SW 1271 (cell line): ENCODE measurements around the gene TRIOBP.
A peak's percentile ranks its signal among the peaks of the same experiment; 100 is the strongest.

Experiments
- DNase-seq, 2 experiments: peaks; one replicate each; lab custom pipeline; 2025; lab: John Stamatoyannopoulos, UW

TRIOBP gene

DNA sequence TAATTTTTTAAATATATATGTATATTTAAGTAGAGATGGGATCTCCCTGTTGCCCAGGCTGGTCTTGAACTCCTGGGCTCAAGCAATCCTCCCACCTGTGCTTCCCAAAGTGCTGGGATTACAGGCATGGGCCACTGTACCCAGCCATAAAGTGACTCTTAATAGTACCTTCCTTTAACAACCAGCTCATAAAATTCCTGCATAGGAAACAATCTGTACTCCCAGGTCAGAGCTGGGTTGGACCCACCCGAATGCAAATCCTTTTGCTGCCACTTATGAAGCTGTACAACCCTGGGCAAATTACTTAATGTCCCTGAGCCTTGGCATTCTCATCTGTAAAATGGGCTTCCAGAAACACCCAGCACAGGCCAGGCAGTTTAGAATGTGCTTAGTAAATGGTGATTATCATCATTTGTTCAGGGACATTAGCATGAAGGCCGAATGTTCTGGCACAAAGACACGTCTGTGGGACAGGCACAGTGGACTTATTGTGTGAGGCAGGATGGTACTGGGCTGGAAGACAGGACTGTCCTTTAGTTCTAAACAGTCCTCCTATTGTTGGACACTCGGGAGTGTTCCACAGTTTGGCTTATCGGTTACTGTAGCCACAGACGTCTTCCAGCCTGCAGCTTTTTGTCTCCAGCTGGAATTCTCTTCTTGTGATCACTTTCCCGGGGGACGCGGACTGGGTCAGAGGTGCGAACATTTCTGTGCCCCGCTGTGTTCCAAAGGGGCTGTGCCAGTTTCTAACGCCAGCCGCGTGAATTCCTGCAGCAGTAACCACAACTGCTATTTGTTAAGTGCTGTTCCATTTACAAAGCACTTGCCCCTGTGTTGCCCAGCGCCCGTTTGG is 32.4 kb upstream of the TRIOBP start:
- DNase-seq: no peak

DNA sequence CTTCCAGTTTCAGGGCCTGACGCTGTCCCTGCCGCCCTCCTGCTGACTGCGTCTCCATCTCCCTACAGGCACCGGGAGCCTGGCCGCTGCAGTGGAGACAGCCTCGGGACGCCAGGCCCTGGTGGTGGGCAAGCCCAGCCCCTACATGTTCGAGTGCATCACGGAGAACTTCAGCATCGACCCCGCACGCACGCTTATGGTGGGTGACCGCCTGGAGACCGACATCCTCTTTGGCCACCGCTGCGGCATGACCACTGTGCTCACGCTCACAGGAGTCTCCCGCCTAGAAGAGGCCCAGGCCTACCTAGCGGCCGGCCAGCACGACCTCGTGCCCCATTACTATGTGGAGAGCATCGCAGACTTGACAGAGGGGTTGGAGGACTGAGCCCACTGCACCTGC is 31.4 kb upstream of the TRIOBP start:
- no peak for DNase-seq

DNA sequence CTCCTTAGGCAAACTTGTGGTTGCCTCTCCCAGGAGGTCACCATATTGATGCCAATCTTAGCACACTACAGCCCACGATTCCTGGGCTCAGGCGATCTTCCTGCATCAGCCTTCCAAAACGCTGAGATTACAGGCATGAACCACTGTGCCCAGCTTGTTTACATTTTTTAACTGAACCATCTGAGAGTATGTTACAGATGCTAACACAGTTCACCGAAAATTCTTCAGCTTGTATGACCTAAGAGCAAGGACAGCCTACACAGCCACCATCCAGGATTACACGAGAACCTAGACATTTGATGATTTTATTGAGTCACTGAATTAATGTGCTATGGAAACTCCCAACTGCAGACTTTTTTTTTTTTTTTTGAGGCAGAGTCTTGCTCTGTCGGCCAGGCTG is 27.3 kb upstream of the TRIOBP start:
- DNase-seq: no peak

DNA sequence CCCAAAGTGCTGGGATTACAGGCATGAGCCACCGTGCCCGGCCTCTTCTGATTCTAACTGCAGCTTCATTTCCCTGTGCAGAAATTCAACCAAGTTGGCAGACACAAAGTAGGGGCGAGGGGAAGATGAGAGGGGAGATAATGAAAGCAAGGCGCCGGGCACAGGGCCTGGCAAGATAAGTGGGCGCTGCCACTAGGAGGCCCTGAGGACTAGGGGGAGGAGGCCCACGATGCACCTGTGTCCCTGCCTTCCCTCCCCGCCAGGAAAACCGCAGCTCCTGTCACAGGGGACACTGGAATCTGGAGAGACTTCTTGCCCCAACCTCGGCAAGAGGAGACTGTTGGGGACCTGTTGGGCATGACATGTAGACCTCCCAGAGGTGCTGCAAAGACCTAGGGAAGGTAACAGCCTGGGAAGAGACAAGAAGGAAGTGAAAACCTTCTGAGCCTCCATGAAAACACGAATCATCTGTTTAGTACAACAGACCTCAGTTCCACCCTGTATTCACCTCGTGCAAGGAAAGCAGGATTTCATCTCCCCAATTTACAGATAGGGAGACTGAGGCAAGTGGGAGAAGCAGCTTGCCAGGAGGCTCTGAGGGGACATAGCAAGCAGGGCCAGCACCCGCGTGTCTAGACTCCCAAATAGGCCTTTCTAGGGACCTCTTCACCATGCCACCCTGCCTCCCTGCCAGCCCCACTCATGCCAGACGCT is 24.5 kb upstream of the TRIOBP start:
- DNase-seq: no peak

DNA sequence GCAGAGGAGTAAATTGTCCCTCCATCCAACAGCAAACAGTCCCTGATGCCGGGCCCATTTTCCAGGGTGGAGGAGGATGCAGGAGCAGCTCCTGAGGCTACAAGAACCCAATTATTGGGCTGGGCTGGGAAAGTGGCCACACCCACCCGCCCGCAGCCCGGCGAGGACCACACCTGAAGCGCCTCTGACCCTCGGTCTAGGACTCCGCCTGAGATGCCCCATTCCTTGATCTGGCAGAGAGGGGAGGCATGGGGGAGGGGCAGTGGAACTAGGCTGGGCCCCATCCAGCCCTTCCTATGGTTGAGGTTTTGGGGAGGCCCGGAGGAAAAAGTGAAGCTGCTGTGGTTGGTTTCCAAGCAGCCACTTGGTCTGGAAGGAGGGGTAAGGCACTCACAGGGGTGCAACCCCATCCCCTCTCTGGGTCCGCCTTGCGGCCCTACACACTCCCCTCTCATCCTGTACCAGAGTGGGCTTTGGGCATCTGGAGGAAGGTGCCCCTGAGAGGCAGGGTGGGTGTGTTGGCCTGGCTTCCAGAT is 23.9 kb upstream of the TRIOBP start:
- no peak for DNase-seq

DNA sequence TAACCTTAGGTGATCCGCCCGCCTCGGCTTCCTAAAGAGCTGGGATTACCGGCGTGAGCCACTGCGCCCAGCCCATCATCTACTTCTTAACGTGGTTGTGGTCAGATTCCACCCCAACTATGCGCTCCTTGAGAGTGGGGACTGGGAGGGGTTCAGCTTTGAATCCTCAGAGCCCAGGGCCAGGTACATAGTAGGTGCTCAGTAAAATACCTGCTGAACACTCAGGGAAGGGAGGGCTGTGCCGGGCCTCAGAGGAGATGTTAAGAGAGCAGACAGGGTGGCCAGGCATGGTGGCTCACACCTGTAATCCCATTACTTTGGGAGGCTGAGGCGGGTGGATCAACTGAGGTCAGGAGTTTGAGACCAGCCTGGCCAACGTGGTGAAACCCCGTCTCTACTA is 22.6 kb upstream of the TRIOBP start:
- no peak for DNase-seq

DNA sequence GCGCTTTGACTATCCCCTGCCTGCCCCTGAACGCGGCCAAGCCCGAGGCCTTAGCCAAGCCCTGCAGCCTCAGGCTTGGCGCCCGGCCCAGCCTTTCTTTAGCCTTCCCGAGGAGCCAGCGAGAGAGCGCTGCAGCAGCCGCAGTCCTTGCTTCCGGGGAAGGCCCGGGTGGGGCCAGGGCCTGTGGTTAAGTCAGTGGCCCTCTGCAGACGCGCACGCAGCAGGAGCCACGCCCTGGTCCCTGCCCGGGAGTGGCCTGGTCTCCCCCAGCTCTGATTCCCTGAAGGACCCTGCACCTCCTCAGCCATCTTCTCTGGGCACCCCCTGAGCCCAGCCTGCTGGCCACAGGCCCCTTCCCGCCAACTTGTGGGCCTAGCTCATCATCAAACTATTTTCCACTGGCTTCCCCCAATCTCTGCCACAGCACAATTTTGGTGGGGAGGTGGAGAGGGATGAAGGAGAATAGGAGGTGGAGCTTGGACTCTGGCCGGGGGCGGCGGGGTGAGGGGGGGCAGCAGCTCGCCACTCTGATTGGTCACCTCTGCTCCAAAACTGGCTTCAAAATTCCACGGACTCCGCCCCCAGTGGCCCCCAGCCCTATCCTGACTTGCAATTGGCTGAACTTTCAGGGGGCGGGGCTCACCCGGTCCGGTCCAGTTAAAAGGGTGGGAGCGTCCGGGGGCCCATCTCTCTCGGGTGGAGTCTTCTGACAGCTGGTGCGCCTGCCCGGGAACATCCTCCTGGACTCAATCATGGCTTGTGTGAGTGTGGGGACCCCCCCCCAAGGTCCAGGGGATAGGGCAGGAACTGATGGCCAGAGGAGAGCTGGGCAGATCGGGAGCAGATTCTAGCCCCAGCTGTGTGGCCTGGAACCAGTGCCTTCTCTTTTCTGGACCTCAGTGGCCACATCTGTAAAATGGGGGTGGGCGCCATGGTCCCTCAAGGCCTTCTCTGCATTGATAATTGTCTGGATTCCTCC is 21.6 kb upstream of the TRIOBP start, which contains the start of gene LGALS1:
LGALS1 (plus strand) TSS at position 686 of the 979 bp plus-strand sequence; CDS start at position 753, 67 bp downstream.
- peak; percentile 86 to 94 for DNase-seq

DNA sequence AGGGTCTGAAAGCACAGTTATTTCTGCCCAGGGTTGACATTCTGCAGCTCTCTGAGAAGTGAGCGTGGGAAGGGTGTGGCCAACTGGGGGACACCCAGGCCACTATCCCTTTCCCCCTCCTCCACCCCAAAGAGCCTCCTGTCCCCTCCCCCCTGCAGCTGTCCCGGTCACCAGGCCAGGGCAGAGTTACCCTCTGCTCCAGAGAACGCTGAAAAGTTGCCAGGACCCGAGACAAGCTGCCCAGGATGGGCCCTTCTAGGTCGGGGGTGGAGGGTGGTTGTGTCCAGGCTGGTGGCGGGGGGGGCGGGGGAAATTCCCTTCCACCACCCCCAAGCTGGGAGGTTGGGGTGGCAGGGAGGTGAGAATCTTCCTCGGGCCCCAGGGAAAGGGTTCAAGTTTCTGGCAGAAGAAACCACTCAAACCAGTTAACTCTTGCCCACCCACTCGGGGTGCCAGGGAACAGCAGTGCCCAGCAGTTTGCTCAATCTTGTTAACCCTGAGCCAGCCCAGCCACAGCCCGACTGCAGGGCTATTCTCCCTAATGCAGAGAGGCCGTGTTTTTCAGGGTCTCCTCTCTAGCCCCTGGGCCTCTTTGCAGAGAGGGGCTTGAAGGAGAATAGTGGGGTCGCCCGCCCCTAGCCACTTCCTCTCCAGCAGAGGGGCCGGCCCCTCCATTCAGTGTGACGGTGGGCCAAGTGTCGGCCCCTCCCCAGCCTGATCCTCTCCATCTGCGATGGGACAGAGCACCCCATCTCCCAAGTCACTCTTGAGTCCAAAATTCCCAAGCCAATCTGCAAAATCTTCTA is 20.7 kb upstream of the TRIOBP start:
- no peak for DNase-seq

DNA sequence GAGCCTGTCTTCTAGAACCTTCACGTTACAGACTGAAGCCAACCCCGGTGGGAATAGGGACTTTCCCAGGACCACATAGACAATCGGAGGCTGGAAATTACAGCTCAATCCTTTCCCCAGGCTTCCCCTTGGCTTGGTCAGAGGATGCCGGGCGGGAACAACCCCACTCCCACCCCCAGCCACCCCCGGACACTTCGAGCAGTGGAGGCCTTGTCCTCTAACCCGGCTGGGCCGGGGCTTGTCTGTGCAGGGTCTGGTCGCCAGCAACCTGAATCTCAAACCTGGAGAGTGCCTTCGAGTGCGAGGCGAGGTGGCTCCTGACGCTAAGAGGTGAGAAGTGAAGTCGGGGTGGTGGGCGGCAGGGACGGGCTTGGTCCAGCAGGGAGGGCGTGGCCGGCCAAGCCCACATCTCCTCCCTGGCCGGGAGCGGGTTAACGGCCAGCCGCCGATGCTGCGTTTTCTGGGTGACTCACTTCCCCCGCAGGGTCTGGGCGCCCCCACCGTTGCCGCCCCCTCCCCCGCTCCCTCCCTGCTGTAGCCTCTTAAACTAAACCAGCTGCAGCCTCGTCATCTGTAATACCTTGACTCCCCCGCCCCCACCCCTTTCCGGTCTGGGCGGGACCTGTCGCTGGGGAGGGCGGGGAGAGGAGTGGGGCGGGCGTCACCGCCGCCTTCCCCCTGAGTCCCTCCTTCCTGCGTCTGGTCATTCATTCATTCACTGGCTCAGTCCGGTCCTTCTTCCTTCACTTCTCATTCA is 19.9 kb upstream of the TRIOBP start:
- DNase-seq: peak; percentile 69 to 81

DNA sequence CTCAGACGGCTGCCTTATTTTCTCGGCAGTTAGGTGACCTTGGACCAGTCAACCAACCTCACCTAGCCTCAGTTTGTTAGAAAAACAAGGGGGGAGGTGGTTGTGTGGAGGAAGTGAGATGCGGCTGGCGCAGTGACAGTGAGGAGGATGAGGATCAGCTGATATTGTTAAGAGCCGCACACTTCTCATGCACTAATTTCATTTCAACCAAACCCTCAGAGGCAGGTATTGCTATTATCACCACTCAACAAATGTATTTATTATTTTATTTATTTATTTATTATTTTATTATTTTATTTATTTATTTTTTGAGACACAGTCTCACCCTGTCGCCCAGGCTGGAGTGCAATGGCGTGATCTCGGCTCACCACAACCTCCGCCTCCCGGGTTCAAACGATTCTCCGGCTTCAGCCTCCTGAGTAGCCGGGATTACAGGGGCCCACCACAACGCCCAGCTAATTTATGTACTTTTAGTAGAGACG is 19.3 kb upstream of the TRIOBP start:
- no peak for DNase-seq

DNA sequence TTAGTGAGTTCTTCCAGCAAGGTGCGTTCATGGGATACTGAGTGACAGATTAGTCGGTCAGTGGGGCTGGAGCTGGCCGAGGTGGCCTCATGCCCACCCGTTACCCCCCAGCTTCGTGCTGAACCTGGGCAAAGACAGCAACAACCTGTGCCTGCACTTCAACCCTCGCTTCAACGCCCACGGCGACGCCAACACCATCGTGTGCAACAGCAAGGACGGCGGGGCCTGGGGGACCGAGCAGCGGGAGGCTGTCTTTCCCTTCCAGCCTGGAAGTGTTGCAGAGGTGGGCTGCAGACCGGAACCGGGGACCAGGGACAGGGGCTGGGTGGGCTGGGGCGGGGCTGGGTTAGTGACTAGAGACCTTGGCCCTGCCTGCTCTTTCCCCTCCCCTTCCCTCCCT is 18.5 kb upstream of the TRIOBP start:
- DNase-seq: no peak

DNA sequence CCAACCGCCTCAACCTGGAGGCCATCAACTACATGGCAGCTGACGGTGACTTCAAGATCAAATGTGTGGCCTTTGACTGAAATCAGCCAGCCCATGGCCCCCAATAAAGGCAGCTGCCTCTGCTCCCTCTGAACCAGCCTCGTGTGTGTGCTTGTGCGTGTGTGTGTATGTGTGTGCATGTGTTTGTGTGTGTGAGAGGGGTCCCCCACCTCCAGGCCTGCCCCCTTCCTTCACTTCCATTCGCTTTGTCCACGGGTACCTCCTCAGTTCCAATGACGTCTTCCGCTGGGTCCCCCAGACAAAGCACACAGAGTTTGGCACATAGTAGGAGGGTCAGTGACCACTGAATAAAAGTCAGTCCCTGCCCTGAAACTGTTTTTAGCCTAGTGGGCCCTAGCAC is 17.2 kb upstream of the TRIOBP start:
- no peak for DNase-seq

DNA sequence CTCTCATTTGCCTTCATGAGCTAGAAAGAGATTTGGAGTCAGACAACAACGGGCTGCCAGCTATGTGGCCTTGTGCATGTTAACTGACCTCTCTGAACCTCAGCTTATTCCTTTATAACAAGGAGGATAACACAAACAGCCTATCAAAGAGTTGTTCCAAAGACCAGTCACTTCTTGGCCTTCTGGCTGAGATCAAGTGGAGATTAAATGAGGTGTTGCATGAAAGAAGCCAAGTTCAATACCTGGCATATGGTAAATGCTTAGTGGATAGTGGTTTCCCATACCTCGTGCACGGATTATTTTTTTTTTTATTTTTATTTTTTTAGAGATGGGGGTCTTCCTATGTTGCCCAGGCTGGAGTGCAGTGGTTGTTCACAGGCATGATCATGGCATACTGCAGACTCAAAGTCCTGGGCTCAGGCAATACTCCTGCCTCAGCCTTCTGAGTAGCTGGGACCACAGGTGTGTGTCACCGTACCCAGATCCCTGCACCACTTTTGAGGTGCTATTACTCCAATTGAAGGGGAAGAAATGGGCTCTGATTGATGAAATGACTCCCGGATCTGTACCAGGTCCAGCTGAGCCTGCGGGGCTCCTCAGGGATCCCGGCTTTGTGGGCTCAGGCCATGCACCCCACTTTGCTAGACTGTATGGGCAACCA is 16.5 kb upstream of the TRIOBP start:
- peak in 1 of 2 experiments; percentile 3 for DNase-seq

DNA sequence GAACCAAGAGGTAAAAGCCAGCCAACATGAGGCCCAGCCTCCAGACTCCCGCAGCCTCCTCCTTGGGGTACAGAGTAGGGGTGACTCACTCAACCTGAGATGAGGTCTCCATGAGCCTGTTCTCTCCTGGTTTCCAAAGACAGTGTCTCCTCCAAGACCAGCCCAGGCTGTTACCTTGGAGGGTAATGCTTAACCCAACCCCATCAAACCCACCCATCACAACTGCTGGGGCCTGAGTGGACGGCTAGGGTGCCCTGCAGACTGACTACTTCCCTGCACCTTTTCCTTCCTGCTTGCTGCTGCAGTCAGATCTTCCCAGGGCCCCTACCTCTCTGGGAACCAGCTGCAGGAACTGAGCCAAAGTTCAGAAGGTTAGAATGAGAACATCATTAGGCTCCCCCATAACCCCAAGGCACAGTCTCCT is 15.8 kb upstream of the TRIOBP start:
- no peak for DNase-seq

DNA sequence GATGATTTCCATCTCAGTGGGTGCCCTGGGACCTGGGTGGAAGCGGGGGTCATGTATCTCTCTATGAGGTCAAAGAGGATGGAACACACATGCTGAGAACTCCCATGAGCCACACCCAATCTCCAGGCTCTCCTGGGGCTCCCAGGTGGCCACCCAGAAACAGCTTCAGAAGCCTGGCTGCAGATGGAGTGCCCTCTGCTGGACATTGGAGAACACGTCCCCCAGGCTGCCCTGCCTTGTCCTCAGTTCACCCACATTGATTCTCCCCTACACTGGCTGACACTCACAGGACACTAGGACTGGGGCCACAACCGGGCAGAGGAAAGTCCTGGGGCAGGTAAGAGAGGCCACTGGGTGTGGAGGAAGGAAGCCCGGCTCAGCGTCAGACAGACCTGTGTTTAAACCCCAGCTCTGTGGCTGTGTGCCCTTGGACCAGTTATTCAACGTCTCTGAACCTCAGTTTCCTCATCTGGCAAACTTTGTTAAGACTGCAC is 15.2 kb upstream of the TRIOBP start:
- DNase-seq: peak; percentile 30 to 42

DNA sequence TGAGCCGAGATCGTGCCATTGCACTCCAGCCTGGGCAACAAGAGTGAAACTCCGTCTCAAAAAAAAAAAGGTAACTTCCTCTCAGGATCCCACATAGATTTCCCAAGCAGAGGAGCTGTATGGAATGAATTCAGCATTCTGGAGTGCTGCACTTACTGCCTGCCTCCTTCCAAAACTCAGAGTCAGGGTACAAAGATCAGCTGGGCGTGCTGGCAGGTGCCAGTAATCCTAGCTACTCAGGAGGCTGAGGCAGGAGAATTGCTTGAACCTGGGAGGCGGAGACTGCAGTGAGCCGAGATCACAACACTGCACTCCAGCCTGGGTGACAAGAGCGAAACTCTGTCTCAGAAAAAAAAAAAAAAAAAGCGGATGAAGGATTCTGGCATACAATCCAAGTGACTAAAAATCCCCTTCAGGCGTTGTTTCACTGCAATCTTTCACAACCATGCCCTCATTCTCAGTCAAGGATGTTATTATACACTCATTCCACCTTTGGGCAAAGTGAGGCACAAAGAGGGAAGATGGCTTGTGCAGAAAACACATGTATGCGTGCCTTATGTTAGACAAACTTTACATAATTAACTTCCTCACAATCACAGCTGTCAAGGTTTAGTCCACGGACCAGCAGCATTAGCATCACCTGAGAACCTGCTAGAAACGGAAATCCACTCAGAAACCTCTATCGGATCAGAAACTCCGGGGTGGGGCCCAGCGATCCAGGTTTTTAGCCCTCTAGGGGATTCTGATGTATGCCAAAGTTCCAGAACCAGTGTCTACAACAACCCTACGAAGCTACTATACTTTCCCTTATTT is 11.8 kb upstream of the TRIOBP start:
- DNase-seq: no peak

DNA sequence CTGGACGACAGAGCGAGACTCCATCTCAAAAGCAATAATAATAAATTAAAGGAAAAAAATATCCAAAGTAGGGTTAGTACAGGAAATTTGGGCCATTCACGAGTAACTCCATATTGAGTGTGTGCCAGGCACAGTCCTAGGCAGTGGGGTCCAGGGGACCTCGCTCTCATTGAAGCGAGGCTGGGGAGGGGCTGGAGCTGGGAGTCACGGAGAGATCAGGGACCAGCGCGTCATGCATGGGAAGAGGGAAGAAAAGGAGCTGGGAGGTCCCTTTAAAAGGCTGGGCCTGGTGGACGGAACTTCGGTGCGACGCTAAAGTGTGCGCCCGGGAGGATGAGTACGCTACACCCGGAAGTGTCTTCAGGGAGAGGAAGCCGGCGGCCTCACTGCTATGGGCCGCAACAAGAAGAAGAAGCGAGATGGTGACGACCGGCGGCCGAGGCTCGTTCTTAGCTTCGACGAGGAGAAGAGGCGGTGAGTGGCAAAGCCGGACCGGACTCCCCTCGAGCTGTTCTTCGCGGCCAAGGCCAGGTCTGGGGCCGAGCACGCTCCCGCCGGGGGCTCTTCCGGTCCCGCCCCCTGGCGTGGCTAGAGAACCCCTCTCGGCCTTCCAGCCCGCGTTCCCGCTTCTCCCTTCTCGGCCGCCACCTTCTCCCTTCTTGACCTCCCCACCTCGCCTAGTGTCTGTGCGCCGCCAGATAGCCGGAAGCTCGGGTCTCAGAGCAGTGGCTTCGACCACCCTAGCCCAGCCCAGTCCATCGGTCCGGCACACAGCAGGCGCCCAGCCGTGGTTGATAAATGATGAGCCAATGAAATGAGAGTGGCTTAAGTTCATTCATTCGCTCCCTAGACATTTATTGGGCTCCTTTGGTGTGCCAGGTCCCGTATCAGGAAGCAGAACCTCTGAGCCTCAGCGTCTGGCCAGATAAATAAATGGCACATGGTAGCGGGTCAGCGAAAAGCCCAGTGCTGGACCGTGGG is 10.6 kb upstream of the TRIOBP start, which contains the start of gene NOL12:
NOL12 (plus strand) TSS at position 342 of the 981 bp plus-strand sequence; CDS start at position 392, 50 bp downstream.
- DNase-seq: peak; percentile 53 to 74
